ENCODE results near the gene DCLK1. TPM values are rescaled to one million over a fixed set of nuclear protein-coding genes. Genes with fewer than 3 reads are reported as not detected.

The DCLK1 gene
- total and polyA plus RNA-seq, 2 experiments from 2014 or later, result 0.48 to 0.65 TPM

- no peaks in the 10 kb centered on the region for H3K36me3 ChIP-seq (ENCODE audit: low read depth)
- H3K9me2 ChIP-seq (ENCODE audit: insufficient read depth), result no peaks in the 10 kb centered on the region
- H3K4me3 ChIP-seq, result no peak overlapping the region
- no peak overlapping the region for H3K9ac ChIP-seq
- no peak overlapping the region for H3K4me2 ChIP-seq (ENCODE audit: unreplicated experiment)
- WGBS, 2 experiments (ENCODE audit: low coverage in 1 of 2, low lambda C conversion rate in 2 of 2, missing lambda C conversion rate in 2 of 2), result 91% methylated on average over 6 of the region's 6 CpGs
- peaks cover 8% of the 10 kb centered on the region; the same call in 1 of the 2 replicates for H3K4me1 ChIP-seq (ENCODE audit: insufficient read depth)
- no peaks in the 10 kb centered on the region for H3K27me3 ChIP-seq (replicated peaks; ENCODE audit: insufficient read depth)
- in situ Hi-C loops (cut with MboI), result no loop called here
- H4K20me1 ChIP-seq (ENCODE audit: insufficient read depth), result no peaks in the 10 kb centered on the region
- no peaks in the 10 kb centered on the region for H3F3A ChIP-seq (ENCODE audit: insufficient read depth)
- H3K27ac ChIP-seq, result no peak overlapping the region
- no peak overlapping the region for H2AFZ ChIP-seq
- TF ChIP-seq EZH2 (IDR thresholded peaks at IDR 0.05; ENCODE audit: insufficient read depth, poor library complexity, severe bottlenecking), result no peak
- TF ChIP-seq EZH2phosphoT487 (IDR thresholded peaks at IDR 0.05; ENCODE audit: insufficient read depth, low read depth), result no peak
- no peak for DNase-seq
- no peaks in the 10 kb centered on the region for H3K9me3 ChIP-seq (ENCODE audit: low read depth)
- H3K79me2 ChIP-seq (ENCODE audit: insufficient read depth), result no peaks in the 10 kb centered on the region
Observed at GRCh38 chr13:35808846-35809245, 322.3 kb downstream of the DCLK1 start.

GRCh38 chr13:35804901-35805300, 326.3 kb downstream of the DCLK1 start:
- H3K27ac ChIP-seq, result no peak overlapping the region
- 67 to 74% methylated on average over 5 of the region's 5 CpGs for WGBS, 2 experiments (ENCODE audit: low coverage in 1 of 2, low lambda C conversion rate in 2 of 2, missing lambda C conversion rate in 2 of 2)
- no peaks in the 10 kb centered on the region for H3K9me2 ChIP-seq (ENCODE audit: insufficient read depth)
- no peak overlapping the region for H3K4me2 ChIP-seq (ENCODE audit: unreplicated experiment)
- no peaks in the 10 kb centered on the region for H4K20me1 ChIP-seq (ENCODE audit: insufficient read depth)
- TF ChIP-seq EZH2phosphoT487 (IDR thresholded peaks at IDR 0.05; ENCODE audit: insufficient read depth, low read depth) (no peak), EZH2 (IDR thresholded peaks at IDR 0.05; ENCODE audit: insufficient read depth, poor library complexity, severe bottlenecking) (no peak)
- no peaks in the 10 kb centered on the region for H3K36me3 ChIP-seq (ENCODE audit: low read depth)
- no peak overlapping the region for H3K9ac ChIP-seq
- peaks cover 8% of the 10 kb centered on the region; the same call in 1 of the 2 replicates for H3K4me1 ChIP-seq (ENCODE audit: insufficient read depth)
- H3K79me2 ChIP-seq (ENCODE audit: insufficient read depth), result no peaks in the 10 kb centered on the region
- DNase-seq, result peak; percentile 57
- H3K4me3 ChIP-seq, result no peak overlapping the region
- H3K27me3 ChIP-seq (replicated peaks; ENCODE audit: insufficient read depth), result no peaks in the 10 kb centered on the region
- in situ Hi-C loops (cut with MboI), result no loop called here
- H3F3A ChIP-seq (ENCODE audit: insufficient read depth), result no peaks in the 10 kb centered on the region
- no peak overlapping the region for H2AFZ ChIP-seq
- no peaks in the 10 kb centered on the region for H3K9me3 ChIP-seq (ENCODE audit: low read depth)

GRCh38 chr13:35797991-35798390, 333.2 kb downstream of the DCLK1 start:
- WGBS, 2 experiments (ENCODE audit: low coverage in 1 of 2, low lambda C conversion rate in 2 of 2, missing lambda C conversion rate in 2 of 2), result 76 to 85% methylated on average over 7 of the region's 7 CpGs
- Histone ChIP-seq H3K9me2 (ENCODE audit: insufficient read depth) (no peaks in the 10 kb centered on the region), H3F3A (ENCODE audit: insufficient read depth) (no peaks in the 10 kb centered on the region), H3K27me3 (replicated peaks; ENCODE audit: insufficient read depth) (no peaks in the 10 kb centered on the region), H3K79me2 (ENCODE audit: insufficient read depth) (no peaks in the 10 kb centered on the region), H2AFZ (no peak overlapping the region), H4K20me1 (ENCODE audit: insufficient read depth) (no peaks in the 10 kb centered on the region), H3K36me3 (ENCODE audit: low read depth) (no peaks in the 10 kb centered on the region), H3K27ac (no peak overlapping the region), H3K4me1 (ENCODE audit: insufficient read depth) (peaks cover 18% of the 10 kb centered on the region), H3K4me3 (no peak overlapping the region), H3K4me2 (ENCODE audit: unreplicated experiment) (no peak overlapping the region), H3K9me3 (ENCODE audit: low read depth) (no peaks in the 10 kb centered on the region), H3K9ac (no peak overlapping the region)
- in situ Hi-C loops (cut with MboI), result loop anchor here (10.0 kb wide), 1 partner anchor 173 kb away; no protein-coding TSS in a partner anchor
- no peak for DNase-seq
- no peak for TF ChIP-seq EZH2phosphoT487 (IDR thresholded peaks at IDR 0.05; ENCODE audit: insufficient read depth, low read depth)
- no peak for TF ChIP-seq EZH2 (IDR thresholded peaks at IDR 0.05; ENCODE audit: insufficient read depth, poor library complexity, severe bottlenecking)

GRCh38 chr13:35797244-35797643, 333.9 kb downstream of the DCLK1 start:
- Histone ChIP-seq H3K27ac (no peak overlapping the region), H3K4me2 (ENCODE audit: unreplicated experiment) (no peak overlapping the region), H3K4me1 (ENCODE audit: insufficient read depth) (peaks cover 22% of the 10 kb centered on the region), H3K9me2 (ENCODE audit: insufficient read depth) (no peaks in the 10 kb centered on the region), H3K4me3 (no peak overlapping the region), H3K79me2 (ENCODE audit: insufficient read depth) (no peaks in the 10 kb centered on the region), H3F3A (ENCODE audit: insufficient read depth) (0 out of 2 replicates have a peak, but pooled peaks cover 2% of the 10 kb centered on the region), H3K9ac (no peak overlapping the region), H3K27me3 (replicated peaks; ENCODE audit: insufficient read depth) (no peaks in the 10 kb centered on the region), H3K9me3 (ENCODE audit: low read depth) (no peaks in the 10 kb centered on the region), H2AFZ (no peak overlapping the region), H3K36me3 (ENCODE audit: low read depth) (no peaks in the 10 kb centered on the region), H4K20me1 (ENCODE audit: insufficient read depth) (no peaks in the 10 kb centered on the region)
- TF ChIP-seq EZH2phosphoT487 (IDR thresholded peaks at IDR 0.05; ENCODE audit: insufficient read depth, low read depth) (no peak), EZH2 (IDR thresholded peaks at IDR 0.05; ENCODE audit: insufficient read depth, poor library complexity, severe bottlenecking) (no peak)
- 93 to 94% methylated on average over 2 of the region's 2 CpGs for WGBS, 2 experiments (ENCODE audit: low coverage in 1 of 2, low lambda C conversion rate in 2 of 2, missing lambda C conversion rate in 2 of 2)
- in situ Hi-C loops (cut with MboI), result loop anchor here (10.0 kb wide), 1 partner anchor 172 kb away; no protein-coding TSS in a partner anchor
- no peak for DNase-seq
